HG02973 (cell line): Measurements from ENCODE around the gene FBXW8.
A peak's percentile ranks its signal among the peaks of the same experiment; 100 is the strongest.

Experiments used
- ATAC-seq: cut with Tn5 transposase; IDR thresholded peaks from one replicate; pipeline ENCODE4 v1.9.1; 2021; ENCODE audit warnings: moderate library complexity; ENCODE audit not compliant: unreplicated experiment

Gene FBXW8

GRCh38 chr12:116884871-116885270 lies 25.9 kb upstream of the FBXW8 start:
- no peak for ATAC-seq

GRCh38 chr12:116885491-116885890 lies 25.3 kb upstream of the FBXW8 start:
- ATAC-seq, result no peak

- ATAC-seq, result no peak
Measured at GRCh38 chr12:116887244-116887643, 23.5 kb upstream of the FBXW8 start.

- no peak for ATAC-seq
Measured at GRCh38 chr12:116887897-116888296, 22.9 kb upstream of the FBXW8 start.

- ATAC-seq, result no peak
Measured at GRCh38 chr12:116890330-116890729, 20.4 kb upstream of the FBXW8 start.

- ATAC-seq, result no peak
Measured at GRCh38 chr12:116891019-116891418, 19.7 kb upstream of the FBXW8 start.

GRCh38 chr12:116892349-116893140 lies 18.2 kb upstream of the FBXW8 start:
- no peak for ATAC-seq

- no peak for ATAC-seq
Measured at GRCh38 chr12:116894913-116895312, 15.8 kb upstream of the FBXW8 start.

- ATAC-seq, result no peak
Measured at GRCh38 chr12:116896411-116896924, 14.3 kb upstream of the FBXW8 start.

- no peak for ATAC-seq
Measured at GRCh38 chr12:116897476-116897875, 13.3 kb upstream of the FBXW8 start.

- ATAC-seq, result no peak
Measured at GRCh38 chr12:116898669-116899068, 12.1 kb upstream of the FBXW8 start.

GRCh38 chr12:116901612-116902011 lies 9.1 kb upstream of the FBXW8 start:
- ATAC-seq, result no peak

- ATAC-seq, result no peak
Measured at GRCh38 chr12:116903818-116904217, 6.9 kb upstream of the FBXW8 start.

- no peak for ATAC-seq
Measured at GRCh38 chr12:116906285-116906684, 4.5 kb upstream of the FBXW8 start.

- ATAC-seq, result no peak
Measured at GRCh38 chr12:116910280-116910644, 488 bp upstream of the FBXW8 start.

GRCh38 chr12:116915326-116915725 lies 4.6 kb downstream of the FBXW8 start:
- no peak for ATAC-seq

GRCh38 chr12:116916122-116916521 lies 5.4 kb downstream of the FBXW8 start:
- ATAC-seq, result no peak

GRCh38 chr12:116916714-116917114 lies 6.0 kb downstream of the FBXW8 start:
- ATAC-seq, result peak; percentile 86

- no peak for ATAC-seq
Measured at GRCh38 chr12:116918464-116918863, 7.7 kb downstream of the FBXW8 start.

GRCh38 chr12:116919247-116919661 lies 8.5 kb downstream of the FBXW8 start:
- ATAC-seq, result no peak

- no peak for ATAC-seq
Measured at GRCh38 chr12:116919706-116920485, 9.1 kb downstream of the FBXW8 start.

- no peak for ATAC-seq
Measured at GRCh38 chr12:116920939-116921338, 10.2 kb downstream of the FBXW8 start.
